Stimulated activated CD4-positive, alpha-beta T cell treated with anti-CD3 and anti-CD28 coated beads, TNF-alpha, amount 100 ng/mL, for 1 hour (primary cell): ENCODE data around the gene COL6A6.

Experiments used
- DNase-seq, 3 donors: peaks; one replicate each; pipeline ENCODE4 v3.0.0-alpha.2; 2020; ENCODE audit warnings: low read depth in 3 of 3, low spot score in 1 of 3

Gene COL6A6, protein sequence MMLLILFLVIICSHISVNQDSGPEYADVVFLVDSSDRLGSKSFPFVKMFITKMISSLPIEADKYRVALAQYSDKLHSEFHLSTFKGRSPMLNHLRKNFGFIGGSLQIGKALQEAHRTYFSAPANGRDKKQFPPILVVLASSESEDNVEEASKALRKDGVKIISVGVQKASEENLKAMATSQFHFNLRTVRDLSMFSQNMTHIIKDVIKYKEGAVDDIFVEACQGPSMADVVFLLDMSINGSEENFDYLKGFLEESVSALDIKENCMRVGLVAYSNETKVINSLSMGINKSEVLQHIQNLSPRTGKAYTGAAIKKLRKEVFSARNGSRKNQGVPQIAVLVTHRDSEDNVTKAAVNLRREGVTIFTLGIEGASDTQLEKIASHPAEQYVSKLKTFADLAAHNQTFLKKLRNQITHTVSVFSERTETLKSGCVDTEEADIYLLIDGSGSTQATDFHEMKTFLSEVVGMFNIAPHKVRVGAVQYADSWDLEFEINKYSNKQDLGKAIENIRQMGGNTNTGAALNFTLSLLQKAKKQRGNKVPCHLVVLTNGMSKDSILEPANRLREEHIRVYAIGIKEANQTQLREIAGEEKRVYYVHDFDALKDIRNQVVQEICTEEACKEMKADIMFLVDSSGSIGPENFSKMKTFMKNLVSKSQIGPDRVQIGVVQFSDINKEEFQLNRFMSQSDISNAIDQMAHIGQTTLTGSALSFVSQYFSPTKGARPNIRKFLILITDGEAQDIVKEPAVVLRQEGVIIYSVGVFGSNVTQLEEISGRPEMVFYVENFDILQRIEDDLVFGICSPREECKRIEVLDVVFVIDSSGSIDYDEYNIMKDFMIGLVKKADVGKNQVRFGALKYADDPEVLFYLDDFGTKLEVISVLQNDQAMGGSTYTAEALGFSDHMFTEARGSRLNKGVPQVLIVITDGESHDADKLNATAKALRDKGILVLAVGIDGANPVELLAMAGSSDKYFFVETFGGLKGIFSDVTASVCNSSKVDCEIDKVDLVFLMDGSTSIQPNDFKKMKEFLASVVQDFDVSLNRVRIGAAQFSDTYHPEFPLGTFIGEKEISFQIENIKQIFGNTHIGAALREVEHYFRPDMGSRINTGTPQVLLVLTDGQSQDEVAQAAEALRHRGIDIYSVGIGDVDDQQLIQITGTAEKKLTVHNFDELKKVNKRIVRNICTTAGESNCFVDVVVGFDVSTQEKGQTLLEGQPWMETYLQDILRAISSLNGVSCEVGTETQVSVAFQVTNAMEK (N-terminal part only)

DNA sequence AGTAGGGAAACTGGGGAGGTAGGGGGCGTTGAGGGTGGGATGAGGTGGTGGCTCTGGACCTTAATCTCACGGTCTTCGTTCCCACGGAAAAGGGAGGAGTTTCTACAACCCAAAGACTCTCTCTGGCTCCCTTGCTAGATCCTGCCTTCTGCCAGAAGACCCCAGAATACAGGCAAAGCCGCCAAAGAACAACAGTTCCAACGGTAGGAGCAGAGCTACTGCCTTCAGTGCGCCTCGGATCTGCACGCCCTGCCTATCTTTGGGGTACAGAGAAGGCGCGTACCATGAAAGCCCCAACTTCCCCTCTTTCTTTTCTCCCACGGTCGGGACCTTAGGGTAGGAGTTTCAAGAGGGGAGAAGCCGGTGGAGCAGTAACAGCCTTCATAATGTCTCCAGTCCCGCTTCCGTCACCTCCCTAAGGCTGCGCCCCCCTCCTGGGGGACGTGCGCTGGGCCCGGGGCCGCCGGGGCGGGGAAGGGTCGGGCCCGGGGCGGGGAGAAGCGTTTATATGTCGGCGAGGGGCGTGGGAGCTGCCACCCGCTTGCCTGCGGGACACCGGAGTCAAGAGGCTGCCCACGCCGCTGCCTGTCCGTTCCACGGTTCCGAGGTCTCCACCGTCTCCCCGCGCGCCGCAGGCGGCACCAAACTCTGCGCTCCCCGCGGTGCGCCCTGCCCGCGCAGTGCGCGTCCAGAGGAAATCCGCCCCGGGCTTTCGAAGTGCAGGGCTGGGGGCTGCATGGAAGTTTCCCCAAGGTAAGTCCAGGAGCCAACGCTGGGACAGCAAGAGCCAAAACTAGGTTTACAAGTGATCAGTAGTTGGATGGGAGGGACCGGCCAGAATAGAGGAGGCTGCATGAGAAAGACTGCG is at the start of gene COL6A6:
Gene COL6A6, plus strand, starts transcription at position 533 of the 868 bp plus-strand sequence. CDS start 43,188 bp downstream, outside the sequence.
- DNase-seq: no peak

DNA sequence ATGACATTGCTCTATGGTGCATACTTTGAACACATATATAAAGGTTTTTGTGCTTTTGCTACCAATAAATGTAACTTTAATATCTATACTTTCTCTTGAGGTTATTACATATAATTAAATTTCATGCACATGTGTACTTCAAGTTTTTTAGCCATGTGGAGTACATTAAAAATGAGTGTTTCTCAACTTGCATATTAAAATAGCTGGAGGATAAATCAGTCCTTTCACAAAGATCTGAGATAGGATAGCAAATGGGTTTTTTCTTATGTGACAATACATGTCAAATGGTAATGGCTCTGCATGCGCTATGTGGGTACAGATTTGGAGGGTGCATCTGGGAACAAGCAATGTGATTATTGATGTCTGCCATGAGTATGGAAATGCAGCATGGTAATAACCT is 48.7 kb upstream of the COL6A6 start:
- no peak for DNase-seq

DNA sequence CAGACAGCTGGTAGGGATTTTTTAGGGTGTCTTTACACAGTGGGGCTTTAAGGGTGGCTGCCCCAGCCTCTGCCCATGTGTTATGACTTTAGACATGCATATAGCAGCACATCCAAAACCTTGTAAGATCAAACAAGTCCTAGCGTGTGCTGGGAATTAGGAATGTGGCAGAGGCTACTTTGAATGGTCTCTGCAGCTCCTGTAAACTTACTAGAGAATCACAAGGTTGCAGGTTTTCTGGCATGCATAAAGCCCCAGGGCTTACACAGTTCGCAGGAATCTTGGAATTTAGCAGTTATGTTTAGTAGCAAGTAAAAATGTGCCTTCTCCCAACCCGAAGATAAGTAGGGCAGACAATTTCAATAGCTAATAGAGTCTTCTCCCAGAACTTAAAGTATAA is 46.9 kb upstream of the COL6A6 start:
- DNase-seq: no peak

DNA sequence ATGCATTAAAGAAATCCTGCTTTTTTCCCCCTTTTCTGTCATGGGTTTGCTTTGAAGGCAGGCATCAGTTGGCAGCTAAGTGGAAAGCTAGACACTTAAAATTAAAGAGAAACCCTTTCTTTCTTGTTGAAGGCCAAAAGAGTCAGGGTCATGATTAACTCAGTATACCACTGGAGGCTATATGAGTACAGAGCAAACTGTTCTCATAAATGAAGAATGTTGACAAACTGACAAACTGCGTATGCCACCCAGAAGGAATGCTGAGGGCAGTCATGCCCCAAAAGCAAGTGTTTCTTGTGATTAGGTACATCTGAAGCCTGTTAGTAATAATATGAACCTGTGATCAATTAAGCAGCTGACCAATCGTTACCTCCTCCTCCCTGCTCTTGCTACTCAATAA is 43.6 kb upstream of the COL6A6 start:
- DNase-seq: no peak

DNA sequence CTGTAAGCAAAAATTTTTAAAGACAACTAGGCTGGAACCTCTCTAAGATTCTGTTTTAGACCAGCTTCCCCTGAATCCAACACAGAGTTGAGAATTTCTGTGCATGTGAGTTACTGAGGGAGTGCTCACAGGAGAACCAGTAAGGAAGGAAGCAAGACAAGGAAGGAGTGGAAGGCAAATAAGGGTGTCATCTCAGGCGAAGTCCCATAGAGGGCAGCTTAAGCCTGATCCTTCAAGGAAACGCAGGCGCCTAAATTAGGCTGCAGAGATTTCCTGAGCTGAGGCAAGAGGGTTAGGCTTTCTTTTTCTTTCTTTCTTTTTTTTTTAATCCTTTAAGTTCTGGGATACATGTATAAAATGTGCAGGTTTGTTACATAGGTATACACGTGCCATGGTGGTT is 36.2 kb upstream of the COL6A6 start:
- DNase-seq: no peak

DNA sequence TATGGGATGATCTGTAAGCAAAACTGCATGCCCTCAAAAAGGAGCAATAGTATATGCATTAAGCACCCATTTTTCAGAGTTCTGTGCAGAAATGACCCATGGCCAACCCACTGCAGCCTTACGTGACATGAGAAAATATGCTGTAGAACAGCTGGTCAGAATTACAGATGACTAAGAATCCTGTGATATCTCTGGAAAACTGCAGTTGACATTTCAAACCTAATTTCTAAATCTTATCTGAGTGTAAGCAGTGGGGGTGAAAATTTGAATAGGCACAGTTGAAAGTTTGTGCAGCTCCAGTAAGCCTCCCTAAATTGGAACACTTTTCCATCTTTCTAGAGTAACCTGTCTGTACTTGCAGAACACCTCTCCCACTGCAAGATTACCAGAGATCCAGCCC is 28.7 kb upstream of the COL6A6 start:
- no peak for DNase-seq

DNA sequence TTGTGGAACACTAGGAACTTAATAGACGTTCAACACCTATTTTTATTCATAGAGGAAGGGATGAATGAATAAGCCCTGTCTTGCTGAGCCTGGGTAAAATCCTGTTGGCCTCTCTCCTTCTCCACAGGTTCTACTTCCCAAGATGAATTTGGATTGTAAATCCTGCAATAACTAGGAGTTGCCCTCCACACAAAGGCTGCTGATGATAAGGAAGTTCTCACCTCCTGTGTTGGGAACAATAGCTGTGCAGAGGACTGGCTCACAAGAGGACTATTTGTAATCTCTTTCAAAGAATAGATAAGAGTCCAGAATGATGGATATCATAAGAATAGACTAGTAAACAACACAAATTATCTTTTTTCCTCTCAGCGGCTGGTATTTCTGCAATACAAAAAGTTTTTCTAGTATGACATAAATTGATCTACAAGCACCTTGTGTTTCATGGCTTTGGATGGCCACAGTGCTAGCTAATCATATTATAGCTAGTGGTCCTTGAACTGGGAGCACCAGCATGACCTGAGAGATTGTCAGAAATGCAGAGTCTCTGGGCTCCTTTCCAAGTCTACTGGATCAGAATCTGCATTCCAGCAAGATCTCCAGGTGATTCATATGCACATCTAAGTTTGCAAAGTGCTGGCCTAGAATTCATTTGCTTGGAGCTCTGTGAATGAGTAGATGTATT is 28.1 kb upstream of the COL6A6 start:
- no peak for DNase-seq

DNA sequence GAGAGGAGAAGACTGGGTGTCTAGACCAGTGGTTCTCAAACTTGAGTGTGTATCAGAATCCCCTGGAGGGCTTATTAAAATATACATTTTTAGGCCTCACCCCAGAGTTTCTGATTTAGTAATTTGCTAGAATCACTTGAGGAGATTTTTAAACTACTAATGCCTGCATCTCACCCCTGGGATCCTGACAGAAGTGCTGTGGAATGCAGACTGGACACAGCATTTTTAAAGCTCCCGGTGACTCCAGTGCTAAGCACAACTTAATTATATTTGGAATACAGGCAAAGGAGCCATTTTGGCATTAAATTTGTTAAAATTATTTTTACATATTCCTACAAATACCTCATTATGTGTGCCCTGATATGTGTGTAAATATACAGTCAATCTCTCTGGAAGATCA is 26.7 kb upstream of the COL6A6 start:
- DNase-seq: no peak

DNA sequence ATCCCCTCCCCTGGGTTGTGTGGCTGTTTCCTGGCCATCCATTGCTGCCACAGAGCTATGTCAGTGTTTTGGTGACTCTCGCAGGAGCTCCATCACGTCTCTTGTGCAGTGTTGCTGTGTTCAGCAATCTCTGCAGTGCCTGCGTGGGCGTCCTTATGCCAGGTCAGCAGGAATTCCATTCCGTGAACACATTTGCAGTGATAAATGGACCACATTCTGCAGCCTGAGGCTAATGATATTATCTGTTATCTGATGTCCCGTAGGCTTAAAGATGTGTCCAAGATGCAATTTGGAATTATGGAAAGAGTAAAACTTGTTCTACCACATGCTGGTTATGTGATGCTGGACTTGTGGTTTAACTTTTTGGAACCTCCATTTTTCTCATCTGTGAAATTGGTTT is 25.5 kb upstream of the COL6A6 start:
- DNase-seq: no peak

DNA sequence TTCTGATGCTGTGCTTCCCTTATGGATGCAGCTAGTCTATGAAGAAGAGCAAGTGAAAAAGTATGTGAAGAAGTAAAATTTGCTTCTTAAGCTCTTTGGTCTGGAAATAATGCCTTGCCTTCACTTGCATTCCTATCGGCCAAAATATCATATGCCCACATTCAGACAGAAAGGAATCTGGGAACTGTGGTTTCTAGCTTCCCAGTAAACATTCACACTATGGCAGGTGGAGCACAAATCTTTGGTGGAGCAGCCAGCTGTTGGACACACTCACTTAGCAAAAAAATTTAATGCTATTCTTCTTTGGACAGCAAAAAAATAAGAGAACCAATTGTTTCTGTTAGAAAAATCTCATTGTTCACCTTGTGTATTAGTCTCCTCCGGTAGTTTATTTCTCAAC is 12.3 kb upstream of the COL6A6 start:
- no peak for DNase-seq

DNA sequence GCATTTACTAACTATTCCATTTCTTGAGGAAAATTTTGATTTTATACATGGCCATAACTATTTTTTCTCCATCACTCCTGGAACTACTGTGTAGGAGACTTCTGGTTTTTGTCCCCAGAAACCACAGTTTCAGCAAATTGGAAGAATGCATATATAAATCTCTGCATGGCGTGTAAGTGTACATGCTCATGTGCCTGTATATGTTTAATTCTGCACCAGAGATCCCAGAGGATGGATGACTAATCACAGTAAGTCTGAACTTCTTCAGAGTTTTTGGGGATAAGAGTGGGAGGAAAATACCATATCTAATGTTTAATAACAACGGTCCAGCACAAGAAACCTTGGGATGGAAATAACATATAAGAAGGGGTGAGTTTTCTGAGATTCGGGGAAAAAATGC is 10.9 kb upstream of the COL6A6 start:
- no peak for DNase-seq

DNA sequence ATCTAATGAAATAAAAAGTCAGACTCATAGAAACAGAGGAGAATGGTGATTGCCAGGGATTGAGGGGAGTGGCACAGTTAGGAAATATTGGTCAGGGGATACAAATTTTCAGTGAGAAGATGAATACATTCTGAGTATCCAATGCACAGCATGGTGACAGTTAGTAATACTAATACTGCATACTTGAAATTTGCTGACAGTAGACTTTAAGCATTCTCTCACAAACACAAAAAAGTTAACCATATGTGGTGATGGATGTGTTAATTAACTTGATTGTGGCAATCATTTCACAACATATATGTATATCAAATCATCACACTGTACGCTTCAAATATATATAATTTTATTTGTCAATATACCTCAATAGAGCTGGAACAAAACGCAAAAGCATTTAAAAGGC is 9.2 kb upstream of the COL6A6 start:
- DNase-seq: no peak

DNA sequence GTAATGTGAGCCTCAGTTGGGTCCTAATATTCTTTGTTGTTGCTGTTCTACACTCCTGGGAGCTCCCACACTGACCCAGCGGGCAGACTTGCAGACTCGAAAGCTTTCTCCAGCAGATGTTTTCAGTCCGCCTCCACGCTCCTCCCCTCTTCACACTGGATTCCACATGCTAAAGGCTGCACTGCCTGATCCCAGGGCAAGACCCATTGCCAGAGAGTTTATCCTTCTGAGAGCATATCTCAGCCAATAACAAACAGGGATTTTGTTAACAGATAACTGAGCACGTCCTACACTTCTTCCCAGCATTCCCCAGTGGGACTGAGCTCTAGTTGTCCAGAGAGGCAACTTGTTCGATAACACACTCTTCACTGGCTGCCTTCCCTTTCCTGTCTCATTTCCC is 8.0 kb upstream of the COL6A6 start:
- no peak for DNase-seq

DNA sequence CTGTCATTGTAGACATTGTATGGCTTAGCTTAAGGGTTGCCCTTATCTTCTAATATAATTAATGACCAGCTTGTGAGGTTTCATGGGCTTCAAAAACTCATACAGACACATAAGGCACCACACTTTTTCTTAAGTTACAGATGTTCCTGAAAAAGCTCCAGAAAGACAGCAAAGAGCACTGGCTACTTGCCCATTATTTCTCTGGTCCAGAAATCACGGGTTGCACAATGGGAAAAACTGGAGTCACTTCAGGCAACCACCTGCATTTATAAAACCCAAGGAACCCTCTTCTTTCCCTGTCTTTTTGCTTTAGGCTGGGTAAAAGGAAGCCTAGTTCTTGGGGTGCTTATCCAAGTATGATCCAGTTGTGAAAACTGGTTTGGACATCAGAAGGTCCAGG is 2.3 kb upstream of the COL6A6 start:
- DNase-seq: no peak

DNA sequence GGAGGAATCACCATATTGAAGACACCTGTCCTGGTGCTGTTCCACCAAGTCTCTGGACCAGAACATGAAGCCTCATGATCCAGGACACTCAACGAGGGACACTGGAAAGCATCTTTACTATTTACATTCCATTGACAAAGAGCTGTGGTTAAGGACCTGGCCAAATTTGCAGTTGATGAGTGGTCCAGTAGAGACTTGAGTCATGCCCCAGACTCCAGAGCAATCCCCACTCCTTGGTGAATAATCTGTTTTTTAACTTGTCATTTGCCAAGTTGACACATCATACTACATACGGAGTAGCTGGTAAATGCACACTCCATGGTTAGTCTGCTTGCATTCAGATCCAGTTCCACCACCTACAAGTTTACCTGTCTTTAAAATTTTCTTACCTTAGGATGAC is 1.2 kb upstream of the COL6A6 start:
- DNase-seq: no peak

DNA sequence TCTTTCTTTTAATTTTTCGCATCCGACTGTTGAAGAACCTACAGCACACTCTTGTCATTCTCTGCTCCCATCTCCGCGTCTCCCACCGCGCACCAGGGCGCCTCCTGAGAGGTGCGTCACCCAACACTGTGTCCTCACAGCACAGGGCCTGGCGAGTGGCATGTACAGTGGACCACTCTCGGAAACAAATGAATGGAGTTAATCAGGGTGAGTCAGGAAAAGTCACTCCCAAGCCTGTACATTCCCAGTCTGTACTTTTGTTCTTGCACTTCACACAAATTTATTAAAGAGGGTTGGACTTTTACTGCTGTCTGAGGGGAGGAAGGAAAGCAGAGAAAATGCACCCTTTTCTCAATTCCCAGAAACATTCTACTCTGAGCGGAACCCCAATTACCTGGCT is 625 bp downstream of the COL6A6 start:
- no peak for DNase-seq

DNA sequence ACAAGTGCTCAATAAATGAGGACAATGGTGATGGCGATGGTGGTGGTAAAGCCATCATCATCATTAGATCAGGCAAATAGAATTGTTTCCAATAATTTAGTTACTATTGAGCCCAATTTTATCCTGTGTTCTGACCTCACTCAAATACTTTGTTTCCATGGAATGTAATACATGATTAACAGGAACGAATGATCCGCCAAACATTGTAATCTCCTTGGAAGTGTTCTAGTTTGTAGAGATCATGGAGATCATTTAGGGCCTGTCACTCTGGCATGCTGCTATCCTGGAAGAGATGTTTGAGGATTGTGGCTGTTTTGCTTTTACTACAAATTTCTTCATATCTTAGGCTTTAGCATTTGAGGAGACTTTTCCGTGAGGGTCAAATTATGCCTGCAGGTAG is 2.8 kb downstream of the COL6A6 start:
- no peak for DNase-seq

DNA sequence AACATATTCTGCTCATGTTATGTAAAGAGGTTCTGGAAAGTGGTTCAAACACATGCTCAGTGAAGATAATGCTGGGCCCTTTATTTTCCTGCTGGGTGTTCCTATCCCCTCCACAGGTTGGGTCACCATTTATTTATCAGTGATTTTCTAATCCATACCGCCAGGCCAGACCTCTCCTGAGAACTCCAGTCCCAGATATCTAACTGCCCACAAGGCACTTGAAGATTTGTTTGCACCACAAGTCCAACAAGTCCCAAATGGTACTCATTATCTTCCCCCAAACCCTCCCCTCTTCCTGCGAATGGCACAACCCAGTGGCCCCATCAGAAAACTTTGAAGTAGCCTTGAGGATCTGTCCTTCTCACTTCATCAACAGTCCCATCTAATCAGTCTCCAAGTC is 5.4 kb downstream of the COL6A6 start:
- no peak for DNase-seq

DNA sequence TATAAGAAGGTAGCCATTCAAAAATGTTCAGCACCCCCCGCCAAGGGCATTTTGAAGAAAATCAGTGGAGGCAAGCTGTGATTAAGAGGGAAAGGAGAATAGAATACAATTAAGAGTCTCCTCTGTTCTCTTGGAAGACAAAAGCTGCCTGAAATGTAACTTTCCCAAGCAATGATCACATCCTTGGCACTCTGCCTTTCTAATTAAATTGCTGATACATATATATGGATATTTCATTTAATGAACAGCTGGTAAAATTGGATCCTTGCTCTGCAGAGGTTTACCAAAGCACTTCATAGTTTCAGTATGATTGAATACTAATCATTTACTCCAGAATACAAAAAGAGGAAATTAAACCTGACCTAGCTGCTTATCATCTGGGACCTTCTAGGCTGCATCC is 10.4 kb downstream of the COL6A6 start:
- no peak for DNase-seq

DNA sequence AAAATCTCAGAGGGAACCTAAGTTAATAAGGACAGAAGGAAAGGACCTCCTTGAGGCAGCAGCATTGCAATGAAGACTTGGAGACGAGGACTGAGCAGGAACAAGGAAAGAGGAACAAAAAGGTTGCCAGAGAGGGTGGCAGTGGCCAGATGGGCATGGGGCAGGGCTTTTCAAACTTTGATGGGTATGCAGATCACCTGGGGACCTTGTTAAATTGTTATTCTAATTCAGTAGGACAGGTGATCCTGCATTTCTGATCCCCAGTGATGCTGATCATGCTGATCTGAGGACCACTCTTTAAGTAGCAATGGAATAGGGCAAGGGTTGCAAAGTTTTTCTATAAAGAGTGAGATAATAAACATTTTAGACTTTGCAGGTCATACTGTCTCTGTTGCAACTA is 11.1 kb downstream of the COL6A6 start:
- DNase-seq: no peak
